Medulla oblongata (tissue), 1 donor: ENCODE results near the gene PRPF19.

Experiments used
- DNase-seq: peaks from one replicate; pipeline ENCODE4 v3.0.0-alpha.2; 2015; ENCODE audit errors: extremely low spot score

PRPF19 gene

GRCh38 chr11:60906132-60906972, at the start of gene PRPF19:
PRPF19 (minus strand) TSS chr11:60906585; CDS start chr11:60906382, 203 bp downstream.
- DNase-seq, result peak; percentile 99

GRCh38 chr11:60955571-60955970, 49.2 kb upstream of the PRPF19 start:
- DNase-seq, result peak; percentile 70

GRCh38 chr11:60954421-60954820, 48.0 kb upstream of the PRPF19 start:
- peak; percentile 57 for DNase-seq

GRCh38 chr11:60953781-60954180, 47.4 kb upstream of the PRPF19 start:
- DNase-seq, result peak; percentile 51

- no peak for DNase-seq
Measured at GRCh38 chr11:60952742-60953170, 46.4 kb upstream of the PRPF19 start.

GRCh38 chr11:60951904-60952741, 45.7 kb upstream of the PRPF19 start, which contains the start of gene SLC15A3:
SLC15A3 (minus strand) TSS chr11:60952176; CDS start chr11:60951551, 625 bp downstream.
- DNase-seq, result peak; percentile 89

- no peak for DNase-seq
Measured at GRCh38 chr11:60951606-60951903, 45.2 kb upstream of the PRPF19 start.

GRCh38 chr11:60950933-60951605, 44.7 kb upstream of the PRPF19 start:
- no peak for DNase-seq

- no peak for DNase-seq
Measured at GRCh38 chr11:60950024-60950423, 43.6 kb upstream of the PRPF19 start.

- DNase-seq, result peak; percentile 54
Measured at GRCh38 chr11:60948250-60948649, 41.9 kb upstream of the PRPF19 start.

- DNase-seq, result peak; percentile 76
Measured at GRCh38 chr11:60947700-60948099, 41.3 kb upstream of the PRPF19 start.

GRCh38 chr11:60946601-60947264, 40.3 kb upstream of the PRPF19 start:
- DNase-seq, result no peak

GRCh38 chr11:60945295-60945667, 38.9 kb upstream of the PRPF19 start:
- DNase-seq, result no peak

- peak; percentile 24 for DNase-seq
Measured at GRCh38 chr11:60944490-60945294, 38.3 kb upstream of the PRPF19 start.

- DNase-seq, result no peak
Measured at GRCh38 chr11:60942970-60943565, 36.7 kb upstream of the PRPF19 start.

GRCh38 chr11:60942219-60942618, 35.8 kb upstream of the PRPF19 start:
- DNase-seq, result no peak

- no peak for DNase-seq
Measured at GRCh38 chr11:60941371-60942119, 35.2 kb upstream of the PRPF19 start.

GRCh38 chr11:60939855-60940254, 33.5 kb upstream of the PRPF19 start:
- DNase-seq, result no peak

- no peak for DNase-seq
Measured at GRCh38 chr11:60939301-60939700, 32.9 kb upstream of the PRPF19 start.

GRCh38 chr11:60938500-60938899, 32.1 kb upstream of the PRPF19 start:
- no peak for DNase-seq
